ENCODE results near the gene SYTL3.

GRCh38 chr6:158780246-158780884 lies 130.5 kb downstream of the SYTL3 start:
- TF ChIP-seq, protein P1, sequence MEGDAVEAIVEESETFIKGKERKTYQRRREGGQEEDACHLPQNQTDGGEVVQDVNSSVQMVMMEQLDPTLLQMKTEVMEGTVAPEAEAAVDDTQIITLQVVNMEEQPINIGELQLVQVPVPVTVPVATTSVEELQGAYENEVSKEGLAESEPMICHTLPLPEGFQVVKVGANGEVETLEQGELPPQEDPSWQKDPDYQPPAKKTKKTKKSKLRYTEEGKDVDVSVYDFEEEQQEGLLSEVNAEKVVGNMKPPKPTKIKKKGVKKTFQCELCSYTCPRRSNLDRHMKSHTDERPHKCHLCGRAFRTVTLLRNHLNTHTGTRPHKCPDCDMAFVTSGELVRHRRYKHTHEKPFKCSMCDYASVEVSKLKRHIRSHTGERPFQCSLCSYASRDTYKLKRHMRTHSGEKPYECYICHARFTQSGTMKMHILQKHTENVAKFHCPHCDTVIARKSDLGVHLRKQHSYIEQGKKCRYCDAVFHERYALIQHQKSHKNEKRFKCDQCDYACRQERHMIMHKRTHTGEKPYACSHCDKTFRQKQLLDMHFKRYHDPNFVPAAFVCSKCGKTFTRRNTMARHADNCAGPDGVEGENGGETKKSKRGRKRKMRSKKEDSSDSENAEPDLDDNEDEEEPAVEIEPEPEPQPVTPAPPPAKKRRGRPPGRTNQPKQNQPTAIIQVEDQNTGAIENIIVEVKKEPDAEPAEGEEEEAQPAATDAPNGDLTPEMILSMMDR (IDR thresholded peaks at IDR 0.05): no peak
- no peak for TF ChIP-seq POLR2A (IDR thresholded peaks at IDR 0.05)
